ENCODE data around the gene ZNF318. TPM values are rescaled to one million over a fixed set of nuclear protein-coding genes. Genes with fewer than 3 reads are reported as not detected.

ZNF318 gene
- total RNA-seq, 1 donor from 2014 or later: 18.3 TPM

GRCh38 chr6:43286456-43286979 lies 82.9 kb downstream of the ZNF318 start:
- TF ChIP-seq CTCF (IDR thresholded peaks at IDR 0.05): no peak
- no peaks in the 10 kb centered on the region for H3K36me3 ChIP-seq
- ATAC-seq (no peak), DNase-seq (no peak)
- H3K4me3 ChIP-seq: no peak overlapping the region
- H3K27me3 ChIP-seq (ENCODE audit: low read depth): peaks cover 33% of the 10 kb centered on the region
- H3K9me3 ChIP-seq: no peaks in the 10 kb centered on the region
- H3K27ac ChIP-seq: no peak overlapping the region
- H3K4me1 ChIP-seq: no peaks in the 10 kb centered on the region
- intact Hi-C loops (cut with DNase I): no loop called here

Other genes with a start within 250 kb of the ZNF318 start
- 29.2 TPM for gene SRF, start 198.4 kb downstream of the ZNF318 start, total RNA-seq
- gene CUL9, start 187.5 kb downstream of the ZNF318 start, total RNA-seq: 41.8 TPM
- 24.0 TPM for gene DNPH1, start 140.2 kb downstream of the ZNF318 start, total RNA-seq
- 0.09 TPM for gene TTBK1, start 126.2 kb downstream of the ZNF318 start, total RNA-seq
- not detected for gene SLC22A7, start 71.4 kb downstream of the ZNF318 start, total RNA-seq
- gene CRIP3, start 60.8 kb downstream of the ZNF318 start, total RNA-seq: 0.95 TPM
- gene ABCC10, start 57.9 kb upstream of the ZNF318 start, total RNA-seq: 34.4 TPM
- gene DLK2, start 85.9 kb upstream of the ZNF318 start, total RNA-seq: 0.53 TPM
- gene TJAP1, start 107.9 kb upstream of the ZNF318 start, total RNA-seq: 34.3 TPM
- 1.6 TPM for gene LRRC73, start 140.7 kb upstream of the ZNF318 start, total RNA-seq
- gene YIPF3, start 147.3 kb upstream of the ZNF318 start, total RNA-seq: 103 TPM
- 26.1 TPM for gene POLR1C, start 147.4 kb upstream of the ZNF318 start, total RNA-seq
- 29.9 TPM for gene XPO5, start 206.4 kb upstream of the ZNF318 start, total RNA-seq
- gene POLH, start 206.5 kb upstream of the ZNF318 start, total RNA-seq: 19.6 TPM